RWPE2 (cell line): Measurements from ENCODE around the gene VTI1A.

Experiments
- ATAC-seq: fragments of 200-7000 bp; cut with Tn5 transposase; 3 replicates; pipeline ENCODE4 v1.9.1; 2021; ENCODE audit warnings: low read depth
- DNase-seq: peaks from one replicate; pipeline ENCODE4 v3.0.0-alpha.2; 2020; ENCODE audit warnings: low spot score
- H3K27ac ChIP-seq: fragments of 450-650 bp; 2 replicates; pipeline ENCODE4 v1.5.1; 2017; ENCODE audit warnings: mild to moderate bottlenecking; ENCODE audit not compliant: poor library complexity, severe bottlenecking
- H3K27me3 ChIP-seq: fragments of 250-450 bp; sonication (Bioruptor Pico); 2 replicates; pipeline ENCODE4 v1.5.1; 2021; ENCODE audit warnings: mild to moderate bottlenecking, moderate library complexity; ENCODE audit not compliant: insufficient read depth, poor library complexity, severe bottlenecking
- H3K36me3 ChIP-seq: fragments of 250-450 bp; sonication (Bioruptor Pico); 2 replicates; pipeline ENCODE4 v1.5.1; 2020; ENCODE audit warnings: low read depth, mild to moderate bottlenecking, moderate library complexity
- H3K4me1 ChIP-seq: fragments of 250-450 bp; sonication (Bioruptor Pico); 2 replicates; pipeline ENCODE4 v1.5.1; 2021; ENCODE audit warnings: mild to moderate bottlenecking, moderate library complexity; ENCODE audit not compliant: insufficient read depth, poor library complexity, severe bottlenecking
- H3K4me3 ChIP-seq: fragments of 250-450 bp; sonication (Bioruptor Pico); 2 replicates; pipeline ENCODE4 v1.5.1; 2021; ENCODE audit warnings: mild to moderate bottlenecking, moderate library complexity; ENCODE audit not compliant: severe bottlenecking
- H3K9me3 ChIP-seq: fragments of 250-450 bp; sonication (Bioruptor Pico); 2 replicates; pipeline ENCODE4 v1.5.1; 2021; ENCODE audit warnings: mild to moderate bottlenecking, moderate library complexity; ENCODE audit not compliant: severe bottlenecking
- CTCF ChIP-seq: fragments of 450-650 bp; IDR thresholded peaks from one replicate; pipeline ENCODE4 v1.5.1; 2017; ENCODE audit warnings: mild to moderate bottlenecking, moderate library complexity; ENCODE audit not compliant: poor library complexity, severe bottlenecking

VTI1A gene

GRCh38 chr10:112502536-112502935, 55.5 kb downstream of the VTI1A start:
- H3K4me3 ChIP-seq = no peak overlapping the region
- TF ChIP-seq CTCF = no peak
- no peaks in the 10 kb centered on the region for H3K27me3 ChIP-seq
- H3K36me3 ChIP-seq = peaks cover 3% of the 10 kb centered on the region; the same call in 1 of the 2 replicates
- no peak for DNase-seq
- no peak for ATAC-seq
- H3K4me1 ChIP-seq = no peaks in the 10 kb centered on the region
- H3K9me3 ChIP-seq = no peaks in the 10 kb centered on the region
- no peak overlapping the region for H3K27ac ChIP-seq

- no peak for TF ChIP-seq CTCF
- Histone ChIP-seq H3K4me1 (no peaks in the 10 kb centered on the region), H3K4me3 (no peak overlapping the region), H3K27me3 (no peaks in the 10 kb centered on the region), H3K27ac (no peak overlapping the region), H3K36me3 (peaks cover 3% of the 10 kb centered on the region; the same call in 1 of the 2 replicates), H3K9me3 (no peaks in the 10 kb centered on the region)
- DNase-seq = no peak
- ATAC-seq = no peak
Observed at GRCh38 chr10:112503643-112504042, 56.6 kb downstream of the VTI1A start.

GRCh38 chr10:112507046-112507445, 60.0 kb downstream of the VTI1A start:
- Histone ChIP-seq H3K27ac (no peak overlapping the region), H3K4me1 (no peaks in the 10 kb centered on the region), H3K27me3 (no peaks in the 10 kb centered on the region), H3K4me3 (no peak overlapping the region), H3K9me3 (no peaks in the 10 kb centered on the region), H3K36me3 (peaks cover 3% of the 10 kb centered on the region; the same call in 1 of the 2 replicates)
- no peak for DNase-seq
- no peak for ATAC-seq
- no peak for TF ChIP-seq CTCF

GRCh38 chr10:112507988-112508387, 61.0 kb downstream of the VTI1A start:
- H3K36me3 ChIP-seq = peaks cover 3% of the 10 kb centered on the region; the same call in 1 of the 2 replicates
- TF ChIP-seq CTCF = no peak
- no peaks in the 10 kb centered on the region for H3K9me3 ChIP-seq
- no peak overlapping the region for H3K4me3 ChIP-seq
- H3K4me1 ChIP-seq = no peaks in the 10 kb centered on the region
- DNase-seq = no peak
- ATAC-seq = no peak
- H3K27ac ChIP-seq = no peak overlapping the region
- H3K27me3 ChIP-seq = no peaks in the 10 kb centered on the region

GRCh38 chr10:112509558-112510291, 62.7 kb downstream of the VTI1A start:
- TF ChIP-seq CTCF = no peak
- no peak for ATAC-seq

More at GRCh38 chr10:112509558-112510291, 62.7 kb downstream of the VTI1A start:
- no peak for DNase-seq
- no peak overlapping the region for H3K27ac ChIP-seq
- no peaks in the 10 kb centered on the region for H3K9me3 ChIP-seq
- peaks cover 3% of the 10 kb centered on the region; the same call in 1 of the 2 replicates for H3K36me3 ChIP-seq
- no peaks in the 10 kb centered on the region for H3K4me1 ChIP-seq
- no peaks in the 10 kb centered on the region for H3K27me3 ChIP-seq
- no peak overlapping the region for H3K4me3 ChIP-seq
